ENCODE measurements around the gene ZNF827. TPM values are rescaled to one million over a fixed set of nuclear protein-coding genes. Genes with fewer than 3 reads are reported as not detected.

ZNF827 gene
- total and polyA plus RNA-seq, 9 of the 15 experiments (the other 6 are each of a cell fraction or from before 2014, with no cell fraction given): 0.07 to 0.40 TPM; not detected in 7

GRCh38 chr4:145930592-145930991 lies 8.0 kb downstream of the ZNF827 start (continued):
- TF ChIP-seq ZNF444 (CRISPR knock-in tag; IDR thresholded peaks at IDR 0.05): no peak
- no peak for TF ChIP-seq HNRNPH1 (optimal IDR thresholded peaks at IDR 0.05; ENCODE audit: low read depth, low read length)
- no peak for TF ChIP-seq U2AF1 (optimal IDR thresholded peaks at IDR 0.05; ENCODE audit: low read depth, low read length)
- no peak for TF ChIP-seq ZBTB33 (CRISPR knock-in tag; IDR thresholded peaks at IDR 0.05)

GRCh38 chr4:145929415-145930178 lies 9.0 kb downstream of the ZNF827 start:
- Histone ChIP-seq H3K36me3 (ENCODE audit: control insufficient read depth, insufficient read depth, low read length) (no peaks in the 10 kb centered on the region), H3K27ac (ENCODE audit: extremely low read depth, low read depth, low read length) (no peak overlapping the region), H3K9me3 (replicated peaks; ENCODE audit: control insufficient read depth, insufficient read depth, low read depth, low read length) (no peaks in the 10 kb centered on the region), H3K4me1 (replicated peaks in 1 of 2; ENCODE audit: control insufficient read depth in 2 of 2, insufficient read depth in 2 of 2, low read length in 2 of 2) (no peaks in the 10 kb centered on the region), H4K20me1 (replicated peaks; ENCODE audit: control insufficient read depth, insufficient read depth, low read length) (no peaks in the 10 kb centered on the region), H3K9ac (ENCODE audit: insufficient read depth in 1 of 2, low read depth in 2 of 2, low read length in 2 of 2) (no peak overlapping the region), H3K27me3 (ENCODE audit: control insufficient read depth in 2 of 2, insufficient read depth in 2 of 2, low read length in 2 of 2) (peaks cover 2 to 4% of the 10 kb centered on the region in 2 experiments; a peak in 2 of 5 replicates), H2AFZ (ENCODE audit: low read depth, low read length) (no peak overlapping the region), H3K79me2 (ENCODE audit: control insufficient read depth, insufficient read depth, low read length) (no peaks in the 10 kb centered on the region), H3K4me3 (no peak overlapping the region), H3K4me2 (ENCODE audit: insufficient read depth, low read length) (no peak overlapping the region), H3K9me1 (ENCODE audit: control insufficient read depth, insufficient read depth, low read length) (no peaks in the 10 kb centered on the region)
- CTCF ChIA-PET (ENCODE audit: low intra/inter-chr PET ratio): no interaction called here
- no peak for DNase-seq (ENCODE audit: extremely low read depth in 1 of 4, low spot score in 3 of 4)
- in situ Hi-C loops (cut with MboI): no loop called here
- WGBS (ENCODE audit: insufficient coverage, low coverage, missing lambda C conversion rate): 0% methylated on average over 2 of the region's 2 CpGs
- BruUV-seq (replicated peaks): no TSS peak
- no peak for ATAC-seq
- no peak for FAIRE-seq
- intact Hi-C loops (cut with micrococcal nuclease): no loop called here
- POLR2A ChIA-PET: interaction anchor here (0.5 kb wide), 1 partner anchor 107 kb away, joined by 4 read pairs; no protein-coding TSS in a partner anchor
- TF ChIP-seq RFX7 (CRISPR knock-in tag; IDR thresholded peaks at IDR 0.05) (no peak), STAT6 (CRISPR knock-in tag; IDR thresholded peaks at IDR 0.05) (no peak), NFIX (CRISPR knock-in tag; IDR thresholded peaks at IDR 0.05; ENCODE audit: low read depth) (no peak), CEBPZ (IDR thresholded peaks at IDR 0.05; ENCODE audit: borderline replicate concordance, low read depth, low read length) (no peak), FUS (optimal IDR thresholded peaks at IDR 0.05; ENCODE audit: low read depth, low read length) (no peak), PHTF2 (CRISPR knock-in tag; IDR thresholded peaks at IDR 0.05) (no peak), NFXL1 (CRISPR knock-in tag; IDR thresholded peaks at IDR 0.05) (no peak), ARNT (IDR thresholded peaks at IDR 0.05) (no peak), HMG20A (CRISPR knock-in tag; conservative IDR thresholded peaks at IDR 0.05) (no peak)

All from K562 (cell line).